ENCODE measurements around the gene TEX29.

- TF ChIP-seq TAF1 (IDR thresholded peaks at IDR 0.05; ENCODE audit: borderline replicate concordance, low read depth, low read length) (no peak), POLR2A (IDR thresholded peaks at IDR 0.05; ENCODE audit: low read depth, low read length) (no peak), POLR2AphosphoS5 (IDR thresholded peaks at IDR 0.05; ENCODE audit: low read depth, low read length) (no peak)
Measured at GRCh38 chr13:111363121-111363520, 42.7 kb downstream of the TEX29 start.

Data from GM12892 (cell line).